ENCODE results near the gene SLC25A40.
"Not testable (repeated sequence)": the region's sequence is repeated elsewhere in the genome, so short reads cannot be mapped to it uniquely, and the experiment has no call there.

SLC25A40 gene

GRCh38 chr7:87876040-87876868 lies at the start of gene SLC25A40, which contains the start of gene DBF4:
TSS of gene SLC25A40 (minus strand) at chr7:87876360. CDS start at chr7:87858727, 17,633 bp downstream.
TSS of gene DBF4 (plus strand) at chr7:87876493. CDS start at chr7:87876733, 240 bp downstream.
- peak; percentile 94 for DNase-seq

GRCh38 chr7:87922759-87923395 lies 46.7 kb upstream of the SLC25A40 start:
- DNase-seq: not testable (repeated sequence)

- no peak for DNase-seq
Measured at GRCh38 chr7:87920578-87920977, 44.4 kb upstream of the SLC25A40 start.

GRCh38 chr7:87919875-87920274 lies 43.7 kb upstream of the SLC25A40 start:
- no peak for DNase-seq

GRCh38 chr7:87918740-87919139 lies 42.6 kb upstream of the SLC25A40 start:
- DNase-seq: no peak

GRCh38 chr7:87912121-87912520 lies 36.0 kb upstream of the SLC25A40 start:
- no peak for DNase-seq

GRCh38 chr7:87908814-87909213 lies 32.7 kb upstream of the SLC25A40 start:
- not testable (repeated sequence) for DNase-seq

- not testable (repeated sequence) for DNase-seq
Measured at GRCh38 chr7:87907136-87907906, 31.2 kb upstream of the SLC25A40 start.

- DNase-seq: no peak
Measured at GRCh38 chr7:87899255-87899654, 23.1 kb upstream of the SLC25A40 start.

- no peak for DNase-seq
Measured at GRCh38 chr7:87895363-87895762, 19.2 kb upstream of the SLC25A40 start.

- peak; percentile 51 for DNase-seq
Measured at GRCh38 chr7:87886875-87887274, 10.7 kb upstream of the SLC25A40 start.

- no peak for DNase-seq
Measured at GRCh38 chr7:87885018-87885417, 8.9 kb upstream of the SLC25A40 start.

GRCh38 chr7:87882151-87882937 lies 6.2 kb upstream of the SLC25A40 start:
- DNase-seq: no peak

- peak; percentile 31 for DNase-seq
Measured at GRCh38 chr7:87878208-87878735, 2.1 kb upstream of the SLC25A40 start.

- peak; percentile 12 for DNase-seq
Measured at GRCh38 chr7:87877366-87878040, 1.3 kb upstream of the SLC25A40 start.

GRCh38 chr7:87876869-87877234 lies 692 bp upstream of the SLC25A40 start:
- DNase-seq: peak; percentile 59

- peak; percentile 23 for DNase-seq
Measured at GRCh38 chr7:87875151-87876039, 765 bp downstream of the SLC25A40 start.

GRCh38 chr7:87874066-87874465 lies 2.1 kb downstream of the SLC25A40 start:
- peak; percentile 35 for DNase-seq

- DNase-seq: not testable (repeated sequence)
Measured at GRCh38 chr7:87873328-87873727, 2.8 kb downstream of the SLC25A40 start.

GRCh38 chr7:87872346-87872745 lies 3.8 kb downstream of the SLC25A40 start:
- no peak for DNase-seq

GRCh38 chr7:87870471-87870870 lies 5.7 kb downstream of the SLC25A40 start:
- DNase-seq: no peak

All from hematopoietic multipotent progenitor cell treated with erythropoietin and hydrocortisone succinate and interleukin-3 and kit ligand, for 8 days (in vitro differentiated cells).